Esophagus muscularis mucosa (tissue), 3 donors: ENCODE data around the gene CDC42SE2.

Experiments used
- POLR2A ChIP-seq: fragments of 450-650 bp; IDR thresholded peaks from one replicate; pipeline ENCODE4 v1.6.1; 2017; ENCODE audit warnings: antibody characterized with exemption, moderate library complexity, mild to moderate bottlenecking, low read depth
- TF ChIP-seq, protein P1 (sequence below), 3 experiments: fragments of 200-600 bp in 2 of 3; fragments of 450-650 bp in 1 of 3; sonication (generic) in 2 of 3; IDR thresholded peaks; one replicate each; pipeline ENCODE4 v1.5.1; 2017 to 2019; ENCODE audit warnings: antibody characterized with exemption in 3 of 3, mild to moderate bottlenecking in 2 of 3, moderate library complexity in 1 of 3

DNA sequence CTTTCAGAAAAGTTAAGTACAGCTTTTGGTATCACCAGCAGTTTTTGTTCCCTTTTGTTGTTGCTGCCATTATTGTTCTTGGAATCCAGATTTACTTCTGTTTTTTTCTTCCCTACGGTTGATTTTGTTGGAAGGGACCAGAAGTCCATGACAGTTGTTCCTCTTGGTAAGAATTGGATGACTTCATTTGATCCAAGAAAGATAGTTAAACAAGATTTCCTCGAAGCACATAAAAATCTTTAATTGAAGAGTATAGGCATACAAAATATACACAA lies 65.4 kb downstream of the CDC42SE2 start:
- TF ChIP-seq, protein P1, sequence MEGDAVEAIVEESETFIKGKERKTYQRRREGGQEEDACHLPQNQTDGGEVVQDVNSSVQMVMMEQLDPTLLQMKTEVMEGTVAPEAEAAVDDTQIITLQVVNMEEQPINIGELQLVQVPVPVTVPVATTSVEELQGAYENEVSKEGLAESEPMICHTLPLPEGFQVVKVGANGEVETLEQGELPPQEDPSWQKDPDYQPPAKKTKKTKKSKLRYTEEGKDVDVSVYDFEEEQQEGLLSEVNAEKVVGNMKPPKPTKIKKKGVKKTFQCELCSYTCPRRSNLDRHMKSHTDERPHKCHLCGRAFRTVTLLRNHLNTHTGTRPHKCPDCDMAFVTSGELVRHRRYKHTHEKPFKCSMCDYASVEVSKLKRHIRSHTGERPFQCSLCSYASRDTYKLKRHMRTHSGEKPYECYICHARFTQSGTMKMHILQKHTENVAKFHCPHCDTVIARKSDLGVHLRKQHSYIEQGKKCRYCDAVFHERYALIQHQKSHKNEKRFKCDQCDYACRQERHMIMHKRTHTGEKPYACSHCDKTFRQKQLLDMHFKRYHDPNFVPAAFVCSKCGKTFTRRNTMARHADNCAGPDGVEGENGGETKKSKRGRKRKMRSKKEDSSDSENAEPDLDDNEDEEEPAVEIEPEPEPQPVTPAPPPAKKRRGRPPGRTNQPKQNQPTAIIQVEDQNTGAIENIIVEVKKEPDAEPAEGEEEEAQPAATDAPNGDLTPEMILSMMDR (IDR thresholded peaks at IDR 0.05): no peak
- no peak for TF ChIP-seq POLR2A
